VCaP (cell line): ENCODE data around the gene PLD6.

ENCODE experiments used
- H3K27ac ChIP-seq: fragments of 450-650 bp; 2 replicates; pipeline ENCODE4 v1.5.1; 2017
- CTCF ChIP-seq: fragments of 450-650 bp; conservative IDR thresholded peaks from 2 replicates; pipeline ENCODE4 v1.5.1; 2017; ENCODE audit warnings: mild to moderate bottlenecking, moderate library complexity

The PLD6 gene

GRCh38 chr17:17180741-17181525, 25.2 kb downstream of the PLD6 start:
- no peak for TF ChIP-seq CTCF
- H3K27ac ChIP-seq, result peak overlapping the region; percentile 63

- peak overlapping the region; percentile 16; the same call in 1 of the 2 replicates for H3K27ac ChIP-seq
- TF ChIP-seq CTCF, result no peak
These were observed 26.0 kb downstream of the PLD6 start for GRCh38 chr17:17180141-17180603.

GRCh38 chr17:17179371-17179827, 26.7 kb downstream of the PLD6 start:
- TF ChIP-seq CTCF, result no peak
- H3K27ac ChIP-seq, result peak overlapping the region; percentile 16; the same call in 1 of the 2 replicates

GRCh38 chr17:17177176-17177575, 29.0 kb downstream of the PLD6 start:
- no peak overlapping the region for H3K27ac ChIP-seq
- no peak for TF ChIP-seq CTCF

- TF ChIP-seq CTCF, result no peak
- no peak overlapping the region for H3K27ac ChIP-seq
These were observed 29.8 kb downstream of the PLD6 start for GRCh38 chr17:17176341-17176740.

- H3K27ac ChIP-seq, result no peak overlapping the region
- no peak for TF ChIP-seq CTCF
These were observed 30.2 kb downstream of the PLD6 start for GRCh38 chr17:17175917-17176316.

- no peak overlapping the region for H3K27ac ChIP-seq
- TF ChIP-seq CTCF, result no peak
These were observed 30.8 kb downstream of the PLD6 start for GRCh38 chr17:17175340-17175739.
